ENCODE results near the gene PEDS1. TPM values are rescaled to one million over a fixed set of nuclear protein-coding genes. Genes with fewer than 3 reads are reported as not detected.
A peak's percentile ranks its signal among the peaks of the same experiment; 100 is the strongest.

The PEDS1 gene
- total and polyA plus RNA-seq, 2 of the 13 experiments (the other 11 are each of a cell fraction or from before 2014, with no cell fraction given), result 30.5 to 93.9 TPM

DNA sequence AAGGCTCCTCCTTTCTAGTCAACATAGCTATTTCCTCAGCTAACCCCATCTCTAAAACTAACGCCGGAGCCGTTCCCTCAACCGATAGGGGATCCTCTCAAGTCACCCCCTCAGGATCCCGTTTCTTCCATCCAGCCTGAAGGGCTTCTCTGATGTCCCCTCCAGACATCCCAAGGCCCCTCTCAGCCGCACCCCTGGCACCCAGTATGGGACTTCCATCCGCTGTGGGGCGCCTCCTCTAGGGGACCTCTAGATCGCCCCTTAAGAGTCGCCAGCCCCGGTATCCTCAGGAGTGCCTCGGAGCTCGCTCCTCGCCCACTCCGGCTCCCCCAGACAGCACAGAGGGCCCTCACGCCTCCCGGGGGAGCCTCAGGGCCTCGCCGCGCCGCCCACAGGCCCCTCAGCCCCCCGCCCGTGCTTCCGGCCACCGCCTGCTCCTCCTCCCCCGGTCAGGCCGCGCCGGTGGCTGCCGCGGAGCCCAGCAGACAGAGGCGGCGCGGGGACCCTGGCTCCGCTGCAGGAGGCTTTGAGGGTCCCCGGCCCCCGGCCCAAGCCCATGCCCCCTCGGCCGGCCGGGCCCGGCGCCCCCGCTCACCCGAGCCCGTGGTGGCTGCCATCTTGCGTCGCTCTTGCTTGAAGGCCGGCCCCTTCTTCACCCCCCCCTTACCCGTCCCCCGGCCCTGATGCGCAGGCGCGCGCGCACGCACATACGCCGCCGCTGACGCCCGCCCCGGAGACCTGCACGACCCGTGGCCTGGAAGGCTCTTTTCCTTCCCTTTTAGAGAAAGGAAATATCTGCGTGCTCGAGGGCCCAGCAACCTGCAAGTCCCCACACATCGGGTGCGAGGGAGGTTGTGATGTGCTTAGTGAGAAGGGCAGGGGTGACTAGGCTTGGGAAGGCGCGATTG is 40.8 kb downstream of the PEDS1 start, which contains the start of gene UBE2V1 (continued):
- TF ChIP-seq, protein P1, sequence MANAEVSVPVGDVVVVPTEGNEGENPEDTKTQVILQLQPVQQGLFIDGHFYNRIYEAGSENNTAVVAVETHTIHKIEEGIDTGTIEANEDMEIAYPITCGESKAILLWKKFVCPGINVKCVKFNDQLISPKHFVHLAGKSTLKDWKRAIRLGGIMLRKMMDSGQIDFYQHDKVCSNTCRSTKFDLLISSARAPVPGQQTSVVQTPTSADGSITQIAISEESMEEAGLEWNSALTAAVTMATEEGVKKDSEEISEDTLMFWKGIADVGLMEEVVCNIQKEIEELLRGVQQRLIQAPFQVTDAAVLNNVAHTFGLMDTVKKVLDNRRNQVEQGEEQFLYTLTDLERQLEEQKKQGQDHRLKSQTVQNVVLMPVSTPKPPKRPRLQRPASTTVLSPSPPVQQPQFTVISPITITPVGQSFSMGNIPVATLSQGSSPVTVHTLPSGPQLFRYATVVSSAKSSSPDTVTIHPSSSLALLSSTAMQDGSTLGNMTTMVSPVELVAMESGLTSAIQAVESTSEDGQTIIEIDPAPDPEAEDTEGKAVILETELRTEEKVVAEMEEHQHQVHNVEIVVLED (CRISPR knock-in tag; IDR thresholded peaks at IDR 0.05; ENCODE audit: borderline replicate concordance), result peak; percentile 97
- TF ChIP-seq ZBTB3 (CRISPR knock-in tag; IDR thresholded peaks at IDR 0.05; ENCODE audit: borderline replicate concordance, low read depth) (0 out of 2 replicates have a peak, but pooled peaks have one; percentile 65), SP5 (CRISPR knock-in tag; IDR thresholded peaks at IDR 0.05; ENCODE audit: borderline replicate concordance, low read depth) (peak; percentile 45), FOXA3 (CRISPR knock-in tag; IDR thresholded peaks at IDR 0.05) (peak; percentile 49; the same call in 1 of the 2 replicates), MTA1 (CRISPR knock-in tag; IDR thresholded peaks at IDR 0.05; ENCODE audit: borderline replicate concordance) (peak; percentile 75; the same call in 1 of the 2 replicates), ZNF790 (CRISPR knock-in tag; IDR thresholded peaks at IDR 0.05; ENCODE audit: borderline replicate concordance) (peak; percentile 15; the same call in 1 of the 2 replicates), ZNF660 (CRISPR knock-in tag; IDR thresholded peaks at IDR 0.05; ENCODE audit: borderline replicate concordance, low read depth) (no peak), HDAC1 (CRISPR knock-in tag; IDR thresholded peaks at IDR 0.05) (peak; percentile 72), ZNF367 (CRISPR knock-in tag; IDR thresholded peaks at IDR 0.05; ENCODE audit: borderline replicate concordance) (no peak), ZKSCAN5 (CRISPR knock-in tag; IDR thresholded peaks at IDR 0.05) (no peak), ZNF788 (CRISPR knock-in tag; IDR thresholded peaks at IDR 0.05; ENCODE audit: borderline replicate concordance) (peak; percentile 20; the same call in 1 of the 2 replicates), DDIT3 (CRISPR knock-in tag; IDR thresholded peaks at IDR 0.05) (no peak), FOXO1 (CRISPR knock-in tag; IDR thresholded peaks at IDR 0.05) (peak; percentile 61; the same call in 1 of the 2 replicates), SAP130 (CRISPR knock-in tag; IDR thresholded peaks at IDR 0.05; ENCODE audit: low read depth) (peak; percentile 94)
- TF ChIP-seq, protein P2, sequence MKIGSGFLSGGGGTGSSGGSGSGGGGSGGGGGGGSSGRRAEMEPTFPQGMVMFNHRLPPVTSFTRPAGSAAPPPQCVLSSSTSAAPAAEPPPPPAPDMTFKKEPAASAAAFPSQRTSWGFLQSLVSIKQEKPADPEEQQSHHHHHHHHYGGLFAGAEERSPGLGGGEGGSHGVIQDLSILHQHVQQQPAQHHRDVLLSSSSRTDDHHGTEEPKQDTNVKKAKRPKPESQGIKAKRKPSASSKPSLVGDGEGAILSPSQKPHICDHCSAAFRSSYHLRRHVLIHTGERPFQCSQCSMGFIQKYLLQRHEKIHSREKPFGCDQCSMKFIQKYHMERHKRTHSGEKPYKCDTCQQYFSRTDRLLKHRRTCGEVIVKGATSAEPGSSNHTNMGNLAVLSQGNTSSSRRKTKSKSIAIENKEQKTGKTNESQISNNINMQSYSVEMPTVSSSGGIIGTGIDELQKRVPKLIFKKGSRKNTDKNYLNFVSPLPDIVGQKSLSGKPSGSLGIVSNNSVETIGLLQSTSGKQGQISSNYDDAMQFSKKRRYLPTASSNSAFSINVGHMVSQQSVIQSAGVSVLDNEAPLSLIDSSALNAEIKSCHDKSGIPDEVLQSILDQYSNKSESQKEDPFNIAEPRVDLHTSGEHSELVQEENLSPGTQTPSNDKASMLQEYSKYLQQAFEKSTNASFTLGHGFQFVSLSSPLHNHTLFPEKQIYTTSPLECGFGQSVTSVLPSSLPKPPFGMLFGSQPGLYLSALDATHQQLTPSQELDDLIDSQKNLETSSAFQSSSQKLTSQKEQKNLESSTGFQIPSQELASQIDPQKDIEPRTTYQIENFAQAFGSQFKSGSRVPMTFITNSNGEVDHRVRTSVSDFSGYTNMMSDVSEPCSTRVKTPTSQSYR (CRISPR knock-in tag; IDR thresholded peaks at IDR 0.05; ENCODE audit: borderline replicate concordance), result 0 out of 2 replicates have a peak, but pooled peaks have one; percentile 34

Data from HepG2 (cell line).